HepG2 (cell line): Measurements from ENCODE around the gene COPE. TPM values are rescaled to one million over a fixed set of nuclear protein-coding genes. Genes with fewer than 3 reads are reported as not detected.
A peak's percentile ranks its signal among the peaks of the same experiment; 100 is the strongest.

Experiments used
- ATAC-seq: fragments of 200-7000 bp; cut with Tn5 transposase; 3 replicates; pipeline ENCODE4 v1.9.1; 2020; ENCODE audit warnings: mild to moderate bottlenecking, moderate library complexity
- BruUV-seq: library from RNA; stranded (reverse); fragments of 400-500 nt; replicated peaks from 2 replicates; lab custom pipeline; 2021; lab: Mats Ljungman, UMichigan
- CTCF ChIA-PET: fragments of 300-600 bp; formaldehyde crosslinking; extraction: SDS; loops from one replicate; lab custom pipeline; 2021; ENCODE audit warnings: low total read pairs, inconsistent platforms, low intra/inter-chr PET ratio; lab: Yijun Ruan, JAX
- POLR2A ChIA-PET: fragments of 350-600 bp; sonication (Branson Sonifier 250); formaldehyde crosslinking; loops from one replicate; lab custom pipeline; 2020; ENCODE audit warnings: antibody characterized with exemption, inconsistent platforms; lab: Yijun Ruan, JAX
- DNase-seq: peaks from one replicate; pipeline ENCODE4 v3.0.0-alpha.2; 2015; ENCODE audit warnings: low spot score
- FAIRE-seq: peaks from 3 replicates; lab custom pipeline; 2011; peaks lifted over from hg19 to GRCh38; lab: Jason Lieb, UNC
- H2AFZ ChIP-seq: one replicate; pipeline ENCODE4 v1.6.1; 2011; ENCODE audit warnings: low read length, inconsistent platforms
- H3K27ac ChIP-seq: fragments of 300-600 bp; 3 replicates; pipeline ENCODE4 v1.8.0; 2011; ENCODE audit warnings: mixed run types, mild to moderate bottlenecking, mixed read lengths, low read length, inconsistent platforms; ENCODE audit not compliant: insufficient read depth; ENCODE audit errors: extremely low read length
- H3K27me3 ChIP-seq, 2 experiments: fragments of 200-600 bp in 1 of 2; 2 replicates in 1 of 2; 3 replicates in 1 of 2; pipeline versions ENCODE4 v1.6.0 to v1.8.0; 2011; ENCODE audit warnings: low read length in 2 of 2, mild to moderate bottlenecking in 2 of 2, moderate library complexity in 2 of 2, inconsistent platforms in 1 of 2; ENCODE audit not compliant: insufficient read depth in 2 of 2, control insufficient read depth in 1 of 2
- H3K36me3 ChIP-seq, 2 experiments: fragments of 200-600 bp in 1 of 2; replicated peaks in 1 of 2; 2 replicates in 1 of 2; 3 replicates in 1 of 2; pipeline versions ENCODE4 v1.5.1 to v1.8.0; 2011; ENCODE audit warnings: low read length in 2 of 2, inconsistent platforms in 1 of 2; ENCODE audit not compliant: insufficient read depth in 2 of 2, control insufficient read depth in 1 of 2
- H3K4me1 ChIP-seq: 2 replicates; pipeline ENCODE4 v1.5.1; 2012; ENCODE audit warnings: low read length, inconsistent platforms; ENCODE audit not compliant: insufficient read depth
- H3K4me2 ChIP-seq: 2 replicates; pipeline ENCODE4 v1.6.0; 2011; ENCODE audit warnings: low read depth, low read length, inconsistent platforms
- H3K4me3 ChIP-seq, 3 experiments: fragments of 200-600 bp in 1 of 3; sonication (generic), shearing (Covaris generic) in 1 of 3; replicated peaks in 1 of 3; 2 replicates each; pipeline ENCODE4 v1.5.1; 2011 to 2016; ENCODE audit warnings: low read length in 3 of 3, inconsistent platforms in 2 of 3, low read depth in 2 of 3, mild to moderate bottlenecking in 2 of 3, control low read depth in 1 of 3, mixed read lengths in 1 of 3; ENCODE audit not compliant: insufficient read depth in 1 of 3
- H3K79me2 ChIP-seq: one replicate; pipeline ENCODE4 v1.6.1; 2011; ENCODE audit warnings: low read length, inconsistent platforms; ENCODE audit not compliant: insufficient read depth
- H3K9ac ChIP-seq: 2 replicates; pipeline ENCODE4 v1.6.0; 2011; ENCODE audit warnings: mild to moderate bottlenecking, low read depth, low read length, inconsistent platforms; ENCODE audit not compliant: insufficient read depth
- H3K9me3 ChIP-seq: 2 replicates; pipeline ENCODE4 v1.5.1; 2012; ENCODE audit warnings: mild to moderate bottlenecking, low read length
- H4K20me1 ChIP-seq: 2 replicates; pipeline ENCODE4 v1.6.0; 2011; ENCODE audit warnings: inconsistent platforms, mild to moderate bottlenecking, low read length, moderate library complexity; ENCODE audit not compliant: insufficient read depth
- FOXA1 ChIP-seq, 2 experiments: fragments of 450-650 bp in 1 of 2; sonication (generic) in 1 of 2; formaldehyde crosslinking in 1 of 2; IDR thresholded peaks; 2 replicates each; pipeline versions ENCODE4 v1.4.0 to v1.6.1; 2016 to 2020; ENCODE audit warnings: missing genetic modification reagents in 1 of 2
- HDAC2 ChIP-seq: sonication (generic); formaldehyde crosslinking; IDR thresholded peaks from 2 replicates; pipeline ENCODE4 v1.4.0; 2020; ENCODE audit warnings: missing genetic modification reagents
- HIC2 ChIP-seq: sonication (generic); formaldehyde crosslinking; IDR thresholded peaks from 2 replicates; pipeline ENCODE4 v1.9.0; 2022; ENCODE audit warnings: low read depth, missing genetic modification reagents
- HNF4A ChIP-seq: sonication (generic); formaldehyde crosslinking; IDR thresholded peaks from 2 replicates; pipeline ENCODE4 v1.4.0; 2020; ENCODE audit warnings: missing genetic modification reagents
- KAT7 ChIP-seq: IDR thresholded peaks from 2 replicates; pipeline ENCODE4 v1.6.1; 2018; ENCODE audit warnings: borderline replicate concordance, missing compliant biosample characterization
- KLF12 ChIP-seq: sonication (generic); formaldehyde crosslinking; IDR thresholded peaks from 2 replicates; pipeline ENCODE4 v1.4.0; 2020; ENCODE audit warnings: missing genetic modification reagents, borderline replicate concordance
- NR0B2 ChIP-seq: sonication (generic); formaldehyde crosslinking; IDR thresholded peaks from 2 replicates; pipeline ENCODE4 v1.4.0; 2020; ENCODE audit warnings: mild to moderate bottlenecking, missing genetic modification reagents
- PAX8 ChIP-seq: sonication (generic); formaldehyde crosslinking; IDR thresholded peaks from 2 replicates; pipeline ENCODE4 v1.8.0; 2022; ENCODE audit warnings: mild to moderate bottlenecking, missing genetic modification reagents, borderline replicate concordance
- PPARG ChIP-seq: conservative IDR thresholded peaks from 2 replicates; pipeline ENCODE4 v1.6.1; 2016; ENCODE audit warnings: missing biosample characterization, missing genetic modification reagents
- RCOR2 ChIP-seq: IDR thresholded peaks from 2 replicates; pipeline ENCODE4 v1.6.1; 2016; ENCODE audit warnings: missing biosample characterization, missing genetic modification reagents
- RXRB ChIP-seq: IDR thresholded peaks from 2 replicates; pipeline ENCODE4 v1.6.1; 2016; ENCODE audit warnings: borderline replicate concordance, missing genetic modification reagents, missing compliant biosample characterization
- SOX5 ChIP-seq: IDR thresholded peaks from 2 replicates; pipeline ENCODE4 v1.6.1; 2016; ENCODE audit warnings: borderline replicate concordance
- TMF1 ChIP-seq: sonication (generic); formaldehyde crosslinking; IDR thresholded peaks from 2 replicates; pipeline ENCODE4 v1.8.1; 2022; ENCODE audit warnings: low read depth, missing genetic modification reagents
- ZNF329 ChIP-seq: sonication (generic); formaldehyde crosslinking; IDR thresholded peaks from 2 replicates; pipeline ENCODE4 v1.9.0; 2021; ENCODE audit warnings: low read depth, mild to moderate bottlenecking, missing genetic modification reagents
- ZNF350 ChIP-seq: sonication (generic); formaldehyde crosslinking; IDR thresholded peaks from 2 replicates; pipeline ENCODE4 v1.4.0; 2020; ENCODE audit warnings: mild to moderate bottlenecking, low read depth, missing genetic modification reagents, borderline replicate concordance
- ZNF441 ChIP-seq: sonication (generic); formaldehyde crosslinking; IDR thresholded peaks from 2 replicates; pipeline ENCODE4 v1.7.0; 2021; ENCODE audit warnings: missing genetic modification reagents, borderline replicate concordance
- ZNF629 ChIP-seq: sonication (generic); formaldehyde crosslinking; conservative IDR thresholded peaks from 2 replicates; pipeline ENCODE4 v1.5.0; 2020; ENCODE audit warnings: missing genetic modification reagents
- ZNF879 ChIP-seq: sonication (generic); formaldehyde crosslinking; IDR thresholded peaks from 2 replicates; pipeline ENCODE4 v1.8.1; 2023; ENCODE audit warnings: missing genetic modification reagents
- ZSCAN20 ChIP-seq: sonication (generic); formaldehyde crosslinking; IDR thresholded peaks from 2 replicates; pipeline ENCODE4 v1.4.0; 2020; ENCODE audit warnings: missing genetic modification reagents, mild to moderate bottlenecking, borderline replicate concordance
- WGBS: methylation state at CpG from one replicate; pipeline ENCODE4 v1.1.6; 2017; ENCODE audit warnings: low lambda C conversion rate; 5-methylcytosine and 5-hydroxymethylcytosine counted together
- in situ Hi-C: cut with HindIII; loops from 2 replicates; pipeline ENCODE4 v1.10.0; 2017; ENCODE audit warnings: low pct_unique_long_range_greater_than_20kb; ENCODE audit not compliant: extremely low pct_ligation_motif_present
- intact Hi-C: fragments of 100-400 bp; cut with micrococcal nuclease; formaldehyde crosslinking; loops from one replicate; pipeline ENCODE4 v1.10.0; 2022; ENCODE audit not compliant: unreplicated experiment
- polyA plus RNA-seq, 8 experiments: library from polyadenylated mRNA; depleted of rRNA in 3 of 8; stranded (reverse) in 7 of 8; unstranded in 1 of 8; fragments of >200 nt; fragmentation: Illumina TruSeq in 4 of 8; extraction: Trizol in 4 of 8; gene quantifications; 2 replicates each; pipeline versions ENCODE4 v1.2.1 to v1.2.3, GENCODE V29; 2011 to 2016; ENCODE audit warnings: low read depth in 4 of 8, missing spikeins in 1 of 8, mixed read lengths in 1 of 8; ENCODE audit not compliant: insufficient read depth in 1 of 8
- total RNA-seq, 5 experiments: library from RNA; depleted of rRNA; stranded (reverse); fragments of >200 nt; fragmentation: Illumina TruSeq; extraction: Trizol; gene quantifications; 2 replicates each; pipeline ENCODE4 v1.2.3, GENCODE V29; 2016; ENCODE audit warnings: low read depth in 1 of 5

Gene COPE
- total and polyA plus RNA-seq, 2 of the 13 experiments (the other 11 are each of a cell fraction or from before 2014, with no cell fraction given) = 189 to 205 TPM

GRCh38 chr19:18943465-18943864 lies 24.3 kb upstream of the COPE start (continued):
- peak; percentile 79 for TF ChIP-seq HNF4A
- TF ChIP-seq RCOR2 = peak; percentile 78; the same call in 1 of the 2 replicates
- no peak for TF ChIP-seq FOXA1 (IDR thresholded peaks at IDR 0.05)
- TF ChIP-seq FOXA1 (CRISPR knock-in tag; IDR thresholded peaks at IDR 0.05) = no peak
- peak; percentile 99 for TF ChIP-seq ZNF629 (CRISPR knock-in tag)
- peak; percentile 30; the same call in 1 of the 2 replicates for TF ChIP-seq HDAC2 (CRISPR knock-in tag)
- TF ChIP-seq ZSCAN20 (CRISPR knock-in tag) = peak; percentile 77; the same call in 1 of the 2 replicates
- 0 out of 2 replicates have a peak, but pooled peaks have one; percentile 39 for TF ChIP-seq HIC2 (CRISPR knock-in tag)
- peak; percentile 100 for TF ChIP-seq ZNF329
- TF ChIP-seq, all 625 proteins: peak for 39

GRCh38 chr19:18942692-18943091 lies 23.5 kb upstream of the COPE start:
- Histone ChIP-seq H3K27me3 (no peaks in the 10 kb centered on the region), H3K27ac (no peak overlapping the region), H3K79me2 (no peaks in the 10 kb centered on the region), H3K4me2 (no peak overlapping the region; the same call in 1 of the 2 replicates), H3K4me1 (peaks cover 52% of the 10 kb centered on the region), H4K20me1 (no peaks in the 10 kb centered on the region), H3K4me3 (no peak overlapping the region), H2AFZ (no peak overlapping the region), H3K9ac (no peak overlapping the region), H3K36me3 (peaks cover 0 to 1% of the 10 kb centered on the region in 2 experiments; a peak in 1 of 5 replicates), H3K9me3 (no peaks in the 10 kb centered on the region)
- TF ChIP-seq PPARG (CRISPR knock-in tag) = no peak
- TF ChIP-seq ZNF441 (CRISPR knock-in tag) = no peak
- TF ChIP-seq KLF12 (CRISPR knock-in tag) = no peak
- no peak for TF ChIP-seq SOX5 (CRISPR knock-in tag)
- no peak for TF ChIP-seq RXRB (CRISPR knock-in tag)
- TF ChIP-seq KAT7 = no peak
- TF ChIP-seq ZNF879 (CRISPR knock-in tag) = no peak
- no peak for TF ChIP-seq ZNF350 (CRISPR knock-in tag)
- no peak for TF ChIP-seq PAX8 (CRISPR knock-in tag)
- no peak for TF ChIP-seq NR0B2
- TF ChIP-seq TMF1 = no peak
- DNase-seq = no peak
- CTCF ChIA-PET = no interaction called here
- POLR2A ChIA-PET = no interaction called here
- 53% methylated on average over 6 of the region's 6 CpGs for WGBS
- intact Hi-C loops (loop anchor here (1.0 to 2.0 kb wide), 2 partner anchors 18 to 44 kb away; no protein-coding TSS in a partner anchor), in situ Hi-C loops (loop anchor here (5.0 kb wide), 1 partner anchor 45 kb away; no protein-coding TSS in a partner anchor)
- no peak for FAIRE-seq
- no TSS peak for BruUV-seq
- no peak for ATAC-seq
